ENCODE measurements around the gene CLDN10. TPM values are rescaled to one million over a fixed set of nuclear protein-coding genes. Genes with fewer than 3 reads are reported as not detected.

Gene CLDN10
- total RNA-seq, 2 experiments from 2014 or later, result not detected

GRCh38 chr13:95516492-95516891 is 36.0 kb upstream of the CLDN10 start:
- peaks cover 2% of the 10 kb centered on the region for H3K27me3 Mint-ChIP-seq (ENCODE audit: low read depth)
- no peak for DNase-seq
- CTCF ChIA-PET, result no interaction called here
- ATAC-seq, result no peak
- no peak overlapping the region for H3K27ac Mint-ChIP-seq
- H3K36me3 Mint-ChIP-seq (ENCODE audit: low read depth), result no peaks in the 10 kb centered on the region
- H3K9me3 Mint-ChIP-seq (ENCODE audit: insufficient read depth), result no peaks in the 10 kb centered on the region
- no peak overlapping the region for H3K4me3 Mint-ChIP-seq
- POLR2A ChIA-PET, result no interaction called here
- H3K4me1 Mint-ChIP-seq (ENCODE audit: low read depth), result no peaks in the 10 kb centered on the region

DNA sequence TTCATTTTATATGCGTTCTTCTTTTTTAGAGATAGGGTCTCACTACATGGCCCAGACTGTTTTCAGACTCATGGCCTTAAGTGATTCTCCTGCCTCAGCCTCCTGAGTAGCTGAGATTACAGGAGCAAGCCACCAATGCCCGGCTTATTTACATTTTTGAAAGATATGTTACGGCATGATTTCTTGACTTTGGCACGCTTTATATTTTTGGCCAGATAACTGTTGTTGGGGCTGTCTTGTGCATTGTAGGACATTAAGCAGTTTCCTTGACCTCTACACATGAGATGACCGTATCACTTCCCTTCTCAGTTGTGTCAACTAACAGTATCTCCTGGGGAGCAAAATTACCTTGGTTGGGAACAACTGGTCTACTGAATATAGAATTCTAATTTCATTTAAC is 28.9 kb upstream of the CLDN10 start:
- Mint-ChIP-seq H3K4me3 (no peak overlapping the region), H3K36me3 (ENCODE audit: low read depth) (no peaks in the 10 kb centered on the region), H3K27ac (no peak overlapping the region), H3K4me1 (ENCODE audit: low read depth) (no peaks in the 10 kb centered on the region), H3K27me3 (ENCODE audit: low read depth) (peaks cover 9% of the 10 kb centered on the region), H3K9me3 (ENCODE audit: insufficient read depth) (no peaks in the 10 kb centered on the region)
- POLR2A ChIA-PET, result no interaction called here
- ATAC-seq (no peak), DNase-seq (no peak)
- CTCF ChIA-PET, result no interaction called here

DNA sequence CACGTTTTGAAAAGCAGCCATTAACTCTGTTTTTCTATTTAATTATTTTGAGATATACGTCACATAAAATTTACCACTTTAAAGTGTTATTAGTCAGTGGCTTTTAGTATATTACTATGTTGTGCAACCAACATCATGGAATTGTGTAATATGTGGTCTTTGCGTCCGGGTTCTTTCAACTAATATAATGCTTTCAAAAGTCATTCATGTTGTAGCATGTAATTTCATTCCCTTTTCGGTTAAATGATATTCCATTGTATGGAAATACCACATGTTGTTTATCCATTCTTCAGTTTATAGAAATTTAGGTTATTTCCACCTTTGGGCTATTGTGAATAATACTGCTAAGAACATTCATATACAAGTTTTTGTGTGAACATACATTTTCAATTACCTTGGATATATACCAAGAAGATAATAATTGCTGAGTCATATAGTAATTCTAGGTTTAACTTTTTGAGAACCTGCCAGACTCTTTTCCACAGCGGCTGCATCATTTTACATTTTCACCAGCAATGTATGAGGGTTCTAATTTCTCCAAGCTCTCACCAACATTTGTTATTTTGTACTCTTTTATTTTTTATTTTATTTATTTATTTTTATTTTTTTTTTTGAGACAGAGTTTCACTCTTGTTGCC is 28.1 kb upstream of the CLDN10 start:
- Mint-ChIP-seq H3K27ac (no peak overlapping the region), H3K27me3 (ENCODE audit: low read depth) (peaks cover 7% of the 10 kb centered on the region), H3K9me3 (ENCODE audit: insufficient read depth) (no peaks in the 10 kb centered on the region), H3K4me1 (ENCODE audit: low read depth) (no peaks in the 10 kb centered on the region), H3K4me3 (no peak overlapping the region), H3K36me3 (ENCODE audit: low read depth) (no peaks in the 10 kb centered on the region)
- ChIA-PET CTCF (no interaction called here), POLR2A (no interaction called here)
- ATAC-seq (no peak), DNase-seq (no peak)

DNA sequence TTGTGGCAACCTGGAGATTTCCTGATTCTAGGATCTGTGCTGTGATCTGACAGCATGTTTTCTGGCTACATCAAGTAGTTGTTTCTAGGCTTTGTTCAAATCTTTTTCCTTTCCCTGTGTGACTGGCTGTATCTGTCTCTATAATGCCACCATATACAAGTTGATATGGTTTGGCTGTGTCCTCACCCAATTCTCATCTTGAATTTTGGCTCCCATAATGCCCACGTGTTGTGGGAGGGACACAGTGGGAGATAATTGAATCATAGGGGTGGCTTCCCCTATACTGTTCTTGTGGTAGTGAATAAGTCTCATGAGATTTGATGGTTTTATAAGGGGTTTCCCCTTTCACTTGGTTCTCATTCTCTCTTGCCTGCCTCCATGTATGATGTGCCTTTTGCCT is 24.6 kb upstream of the CLDN10 start:
- ChIA-PET POLR2A (no interaction called here), CTCF (no interaction called here)
- no peak for DNase-seq
- H3K36me3 Mint-ChIP-seq (ENCODE audit: low read depth), result no peaks in the 10 kb centered on the region
- H3K9me3 Mint-ChIP-seq (ENCODE audit: insufficient read depth), result no peaks in the 10 kb centered on the region
- no peaks in the 10 kb centered on the region for H3K4me1 Mint-ChIP-seq (ENCODE audit: low read depth)
- H3K27ac Mint-ChIP-seq, result no peak overlapping the region
- H3K4me3 Mint-ChIP-seq, result no peak overlapping the region
- H3K27me3 Mint-ChIP-seq (ENCODE audit: low read depth), result peaks cover 4% of the 10 kb centered on the region
- no peak for ATAC-seq

- CTCF ChIA-PET, result no interaction called here
Measured at GRCh38 chr13:95530178-95530577, 22.3 kb upstream of the CLDN10 start.

GRCh38 chr13:95533545-95534160 is 18.9 kb upstream of the CLDN10 start:
- peaks cover 21% of the 10 kb centered on the region for H3K27me3 Mint-ChIP-seq (ENCODE audit: low read depth)
- H3K27ac Mint-ChIP-seq, result no peak overlapping the region
- no peaks in the 10 kb centered on the region for H3K9me3 Mint-ChIP-seq (ENCODE audit: insufficient read depth)
- H3K36me3 Mint-ChIP-seq (ENCODE audit: low read depth), result no peaks in the 10 kb centered on the region
- ChIA-PET POLR2A (no interaction called here), CTCF (interaction anchor here (1.9 kb wide), 1 partner anchor 301 kb away, joined by 7 read pairs; no protein-coding TSS in a partner anchor)
- H3K4me3 Mint-ChIP-seq, result no peak overlapping the region
- DNase-seq (no peak), ATAC-seq (no peak)
- no peaks in the 10 kb centered on the region for H3K4me1 Mint-ChIP-seq (ENCODE audit: low read depth)

More at GRCh38 chr13:95530178-95530577, 22.3 kb upstream of the CLDN10 start:
- Mint-ChIP-seq H3K9me3 (ENCODE audit: insufficient read depth) (no peaks in the 10 kb centered on the region), H3K27ac (no peak overlapping the region), H3K4me1 (ENCODE audit: low read depth) (no peaks in the 10 kb centered on the region), H3K27me3 (ENCODE audit: low read depth) (peaks cover 9% of the 10 kb centered on the region), H3K4me3 (no peak overlapping the region), H3K36me3 (ENCODE audit: low read depth) (no peaks in the 10 kb centered on the region)
- DNase-seq (no peak), ATAC-seq (no peak)
- POLR2A ChIA-PET, result no interaction called here

GRCh38 chr13:95535243-95535642 is 17.3 kb upstream of the CLDN10 start:
- no peak overlapping the region for H3K4me3 Mint-ChIP-seq

GRCh38 chr13:95536632-95537241 is 15.8 kb upstream of the CLDN10 start:
- Mint-ChIP-seq H3K27me3 (ENCODE audit: low read depth) (peaks cover 27% of the 10 kb centered on the region), H3K4me1 (ENCODE audit: low read depth) (no peaks in the 10 kb centered on the region)

More at GRCh38 chr13:95535243-95535642, 17.3 kb upstream of the CLDN10 start:
- Mint-ChIP-seq H3K4me1 (ENCODE audit: low read depth) (no peaks in the 10 kb centered on the region), H3K27me3 (ENCODE audit: low read depth) (peaks cover 21% of the 10 kb centered on the region), H3K36me3 (ENCODE audit: low read depth) (no peaks in the 10 kb centered on the region), H3K9me3 (ENCODE audit: insufficient read depth) (no peaks in the 10 kb centered on the region), H3K27ac (no peak overlapping the region)
- ATAC-seq, result no peak
- ChIA-PET POLR2A (no interaction called here), CTCF (interaction anchor here (1.9 kb wide), 1 partner anchor 299 kb away, joined by 7 read pairs; no protein-coding TSS in a partner anchor)
- no peak for DNase-seq

GRCh38 chr13:95540888-95541287 is 11.6 kb upstream of the CLDN10 start:
- CTCF ChIA-PET, result no interaction called here
- peaks cover 18% of the 10 kb centered on the region for H3K27me3 Mint-ChIP-seq (ENCODE audit: low read depth)
- H3K4me1 Mint-ChIP-seq (ENCODE audit: low read depth), result no peaks in the 10 kb centered on the region
- no peaks in the 10 kb centered on the region for H3K9me3 Mint-ChIP-seq (ENCODE audit: insufficient read depth)
- DNase-seq (no peak), ATAC-seq (no peak)
- H3K4me3 Mint-ChIP-seq, result no peak overlapping the region
- POLR2A ChIA-PET, result no interaction called here
- no peaks in the 10 kb centered on the region for H3K36me3 Mint-ChIP-seq (ENCODE audit: low read depth)
- no peak overlapping the region for H3K27ac Mint-ChIP-seq

More at GRCh38 chr13:95536632-95537241, 15.8 kb upstream of the CLDN10 start:
- ATAC-seq, result no peak
- DNase-seq, result no peak
- CTCF ChIA-PET, result interaction anchor here (0.6 to 2.7 kb wide), 17 partner anchors 11 to 439 kb away, joined by 3 to 53 read pairs (median 3); no protein-coding TSS in a partner anchor
- POLR2A ChIA-PET, result no interaction called here
- Mint-ChIP-seq H3K9me3 (ENCODE audit: insufficient read depth) (no peaks in the 10 kb centered on the region), H3K36me3 (ENCODE audit: low read depth) (no peaks in the 10 kb centered on the region), H3K4me3 (no peak overlapping the region), H3K27ac (no peak overlapping the region)

DNA sequence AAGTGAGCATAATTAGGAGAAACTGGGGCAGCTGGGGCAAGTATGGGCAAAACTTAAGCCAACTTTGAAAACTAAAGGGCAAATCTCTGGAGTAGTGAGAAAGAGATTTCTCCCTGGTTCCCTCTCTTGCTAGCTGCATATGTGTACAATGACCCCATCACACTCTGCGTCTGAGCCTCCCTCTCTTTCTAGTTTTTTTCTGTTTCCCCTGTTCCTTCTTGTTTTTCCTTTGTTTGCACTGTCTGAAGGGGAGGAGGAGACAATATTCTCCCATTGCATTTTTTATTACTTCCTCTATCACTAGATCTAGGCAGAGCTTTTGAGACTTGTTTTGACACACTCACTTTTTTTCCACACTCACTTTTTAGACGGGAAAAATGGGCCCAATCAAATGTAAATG is 11.2 kb upstream of the CLDN10 start:
- H3K9me3 Mint-ChIP-seq (ENCODE audit: insufficient read depth), result no peaks in the 10 kb centered on the region
- DNase-seq (no peak), ATAC-seq (no peak)
- no peaks in the 10 kb centered on the region for H3K4me1 Mint-ChIP-seq (ENCODE audit: low read depth)
- ChIA-PET CTCF (no interaction called here), POLR2A (no interaction called here)
- H3K27me3 Mint-ChIP-seq (ENCODE audit: low read depth), result peaks cover 18% of the 10 kb centered on the region
- no peak overlapping the region for H3K4me3 Mint-ChIP-seq
- no peak overlapping the region for H3K27ac Mint-ChIP-seq
- H3K36me3 Mint-ChIP-seq (ENCODE audit: low read depth), result no peaks in the 10 kb centered on the region

- no peak for DNase-seq
- CTCF ChIA-PET, result no interaction called here
Measured at GRCh38 chr13:95541911-95542474, 10.5 kb upstream of the CLDN10 start.

GRCh38 chr13:95544293-95544692 is 8.2 kb upstream of the CLDN10 start:
- Mint-ChIP-seq H3K36me3 (ENCODE audit: low read depth) (no peaks in the 10 kb centered on the region), H3K27me3 (ENCODE audit: low read depth) (peaks cover 19% of the 10 kb centered on the region), H3K9me3 (ENCODE audit: insufficient read depth) (no peaks in the 10 kb centered on the region), H3K4me3 (no peak overlapping the region), H3K4me1 (ENCODE audit: low read depth) (no peaks in the 10 kb centered on the region), H3K27ac (no peak overlapping the region)
- DNase-seq (no peak), ATAC-seq (no peak)
- ChIA-PET CTCF (no interaction called here), POLR2A (no interaction called here)

More at GRCh38 chr13:95541911-95542474, 10.5 kb upstream of the CLDN10 start:
- H3K36me3 Mint-ChIP-seq (ENCODE audit: low read depth), result no peaks in the 10 kb centered on the region
- H3K27ac Mint-ChIP-seq, result no peak overlapping the region
- H3K9me3 Mint-ChIP-seq (ENCODE audit: insufficient read depth), result no peaks in the 10 kb centered on the region
- POLR2A ChIA-PET, result no interaction called here
- H3K4me3 Mint-ChIP-seq, result no peak overlapping the region
- H3K27me3 Mint-ChIP-seq (ENCODE audit: low read depth), result peaks cover 18% of the 10 kb centered on the region
- no peaks in the 10 kb centered on the region for H3K4me1 Mint-ChIP-seq (ENCODE audit: low read depth)
- ATAC-seq, result no peak
